ENCODE measurements around the gene GDF15.
"Not testable (repeated sequence)": the region's sequence is repeated elsewhere in the genome, so short reads cannot be mapped to it uniquely, and the experiment has no call there.

GDF15 gene

DNA sequence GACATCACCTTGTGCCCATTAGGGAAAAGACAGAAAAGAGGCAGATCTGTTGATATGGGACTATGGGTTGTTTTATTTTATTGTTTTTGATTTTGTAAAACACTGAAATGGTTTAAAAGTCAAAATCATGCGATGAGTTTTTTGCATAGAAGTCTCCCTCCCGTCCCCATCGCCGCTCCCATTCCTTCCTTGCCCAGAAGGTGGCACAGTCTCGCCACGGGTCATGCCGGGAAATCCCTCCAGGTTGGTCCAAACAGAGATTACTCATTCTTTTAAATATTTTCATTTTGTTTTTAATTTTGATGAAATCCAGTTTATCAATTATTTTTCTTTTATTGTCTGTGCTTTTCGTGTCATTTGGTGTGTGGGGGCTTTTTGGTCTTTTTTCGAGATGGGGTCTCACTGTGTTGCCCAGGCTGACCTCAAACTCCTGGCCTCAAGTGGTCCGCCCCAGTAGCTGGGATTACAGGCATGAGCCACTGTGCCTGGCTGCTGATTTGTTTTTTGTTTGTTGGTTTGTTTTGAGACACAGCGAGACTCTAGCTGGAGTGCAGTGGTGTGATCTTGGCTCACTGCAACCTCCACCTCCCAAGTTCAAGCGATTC, 36.3 kb upstream of the GDF15 start:
- H3K4me3 Mint-ChIP-seq, result no peak overlapping the region
- TF ChIP-seq, protein P1, sequence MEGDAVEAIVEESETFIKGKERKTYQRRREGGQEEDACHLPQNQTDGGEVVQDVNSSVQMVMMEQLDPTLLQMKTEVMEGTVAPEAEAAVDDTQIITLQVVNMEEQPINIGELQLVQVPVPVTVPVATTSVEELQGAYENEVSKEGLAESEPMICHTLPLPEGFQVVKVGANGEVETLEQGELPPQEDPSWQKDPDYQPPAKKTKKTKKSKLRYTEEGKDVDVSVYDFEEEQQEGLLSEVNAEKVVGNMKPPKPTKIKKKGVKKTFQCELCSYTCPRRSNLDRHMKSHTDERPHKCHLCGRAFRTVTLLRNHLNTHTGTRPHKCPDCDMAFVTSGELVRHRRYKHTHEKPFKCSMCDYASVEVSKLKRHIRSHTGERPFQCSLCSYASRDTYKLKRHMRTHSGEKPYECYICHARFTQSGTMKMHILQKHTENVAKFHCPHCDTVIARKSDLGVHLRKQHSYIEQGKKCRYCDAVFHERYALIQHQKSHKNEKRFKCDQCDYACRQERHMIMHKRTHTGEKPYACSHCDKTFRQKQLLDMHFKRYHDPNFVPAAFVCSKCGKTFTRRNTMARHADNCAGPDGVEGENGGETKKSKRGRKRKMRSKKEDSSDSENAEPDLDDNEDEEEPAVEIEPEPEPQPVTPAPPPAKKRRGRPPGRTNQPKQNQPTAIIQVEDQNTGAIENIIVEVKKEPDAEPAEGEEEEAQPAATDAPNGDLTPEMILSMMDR (IDR thresholded peaks at IDR 0.05), result peak; percentile 68
- no peak overlapping the region for H3K27ac Mint-ChIP-seq
- peaks cover 20% of the 10 kb centered on the region for H3K4me1 Mint-ChIP-seq
- H3K9me3 Mint-ChIP-seq, result no peaks in the 10 kb centered on the region
- peak; percentile 52 for DNase-seq
- no peaks in the 10 kb centered on the region for H3K36me3 Mint-ChIP-seq (ENCODE audit: low read depth)
- H3K27me3 Mint-ChIP-seq (ENCODE audit: low read depth, poor library complexity), result peaks cover 40% of the 10 kb centered on the region

DNA sequence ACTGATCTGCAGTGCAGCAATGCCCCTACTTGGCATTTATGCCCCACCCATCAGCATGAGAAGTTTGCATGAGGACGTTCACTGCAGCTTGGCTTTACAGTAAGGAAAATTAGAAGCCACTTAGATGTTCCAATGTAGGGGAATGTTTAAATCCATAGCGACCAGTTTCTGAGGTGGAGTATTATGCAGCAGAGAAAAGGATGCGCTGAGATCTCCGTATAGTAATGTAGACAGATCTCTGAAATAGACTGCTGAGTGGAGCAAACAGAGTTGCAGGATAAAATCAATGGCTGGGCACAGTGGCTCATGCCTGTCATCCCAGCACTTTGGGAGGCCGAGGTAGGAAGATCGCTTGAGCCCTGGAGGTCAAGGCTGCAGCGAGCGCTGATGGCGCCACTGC, 35.5 kb upstream of the GDF15 start:
- Mint-ChIP-seq H3K4me3 (no peak overlapping the region), H3K27me3 (ENCODE audit: low read depth, poor library complexity) (peaks cover 32% of the 10 kb centered on the region)
- no peak for DNase-seq

DNA sequence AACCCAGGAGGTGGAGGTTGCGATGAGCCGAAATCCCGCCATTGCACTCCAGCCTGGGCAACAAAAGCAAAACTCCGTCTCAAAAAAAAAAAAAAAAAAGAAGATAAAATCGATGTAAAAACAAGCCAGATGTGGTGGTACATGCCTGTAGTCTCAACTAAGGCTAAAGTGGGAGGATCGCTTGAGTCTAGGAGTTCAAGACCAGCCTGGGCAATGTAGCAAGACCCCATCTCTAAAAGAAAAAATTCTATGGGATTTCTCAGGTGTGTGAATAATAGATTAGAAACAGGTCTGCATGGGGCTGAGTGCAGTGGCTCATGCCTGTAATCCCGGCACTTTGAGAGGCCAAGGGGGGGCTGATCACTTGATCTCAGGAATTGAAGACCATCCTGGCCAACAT, 34.4 kb upstream of the GDF15 start:
- H3K4me1 Mint-ChIP-seq, result peaks cover 6% of the 10 kb centered on the region
- no peak overlapping the region for H3K27ac Mint-ChIP-seq
- TF ChIP-seq, protein P1 (IDR thresholded peaks at IDR 0.05), result no peak
- H3K4me3 Mint-ChIP-seq, result no peak overlapping the region
- H3K36me3 Mint-ChIP-seq (ENCODE audit: low read depth), result peaks cover 7% of the 10 kb centered on the region
- peaks cover under 1% of the 10 kb centered on the region for H3K9me3 Mint-ChIP-seq
- peaks cover 21% of the 10 kb centered on the region for H3K27me3 Mint-ChIP-seq (ENCODE audit: low read depth, poor library complexity)
- DNase-seq, result no peak

More for the DNA sequence above, 35.5 kb upstream of the GDF15 start:
- TF ChIP-seq, protein P1 (IDR thresholded peaks at IDR 0.05), result no peak
- Mint-ChIP-seq H3K27ac (no peak overlapping the region), H3K9me3 (no peaks in the 10 kb centered on the region), H3K4me1 (peaks cover 14% of the 10 kb centered on the region), H3K36me3 (ENCODE audit: low read depth) (peaks cover 2% of the 10 kb centered on the region)

DNA sequence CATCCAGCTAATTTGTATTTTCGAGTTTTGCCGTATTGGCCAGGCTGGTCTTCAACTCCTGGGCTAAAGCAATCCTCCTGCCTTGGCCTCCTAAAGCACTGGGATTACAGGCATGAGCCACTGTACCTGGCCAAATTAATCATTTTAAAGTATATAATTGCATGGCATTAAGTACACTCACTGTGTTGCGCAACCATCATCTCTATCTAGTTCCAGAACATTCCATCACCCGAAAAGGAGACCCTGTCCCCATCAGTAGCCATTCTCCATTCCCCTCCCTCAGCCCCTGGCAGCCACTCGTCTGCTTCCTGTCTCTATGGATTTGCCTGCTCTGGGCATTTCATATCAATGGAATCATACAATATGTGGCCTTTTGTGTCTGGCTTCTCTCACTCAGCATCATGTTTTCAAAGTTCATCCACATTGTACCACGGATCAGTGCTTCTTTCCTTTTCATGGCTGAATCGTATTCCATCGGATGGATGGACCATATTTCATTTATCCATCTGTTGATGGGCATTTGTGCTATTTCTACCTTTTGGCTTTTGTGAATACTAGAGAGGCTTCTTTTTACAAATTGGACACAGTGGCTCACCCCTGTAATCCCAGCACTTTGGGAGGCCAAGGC, 32.5 kb upstream of the GDF15 start:
- no peaks in the 10 kb centered on the region for H3K4me1 Mint-ChIP-seq
- H3K4me3 Mint-ChIP-seq, result no peak overlapping the region
- DNase-seq, result no peak
- TF ChIP-seq, protein P1 (IDR thresholded peaks at IDR 0.05), result no peak
- H3K27me3 Mint-ChIP-seq (ENCODE audit: low read depth, poor library complexity), result peaks cover 9% of the 10 kb centered on the region
- H3K9me3 Mint-ChIP-seq, result peaks cover 20% of the 10 kb centered on the region
- H3K36me3 Mint-ChIP-seq (ENCODE audit: low read depth), result peaks cover 27% of the 10 kb centered on the region
- H3K27ac Mint-ChIP-seq, result no peak overlapping the region

DNA sequence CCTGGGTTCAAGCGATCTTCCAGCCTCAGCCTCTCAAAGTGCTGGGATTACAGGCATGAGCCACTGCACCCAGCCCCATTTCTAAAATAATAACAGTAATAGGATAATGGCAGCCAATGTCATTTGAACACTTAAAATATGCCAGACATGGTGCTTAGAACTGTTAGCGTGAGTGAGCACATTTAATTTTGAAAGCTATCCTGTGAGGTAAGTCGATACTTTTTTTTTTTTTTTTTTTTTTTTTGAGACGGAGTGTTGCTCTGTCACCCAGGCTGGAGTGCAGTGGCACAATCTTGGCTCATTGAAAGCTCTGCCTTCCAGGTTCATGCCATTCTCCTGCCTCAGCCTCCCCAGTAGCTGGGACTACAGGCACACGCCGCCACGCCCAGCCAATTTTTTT, 31.2 kb upstream of the GDF15 start:
- peaks cover 38% of the 10 kb centered on the region for H3K36me3 Mint-ChIP-seq (ENCODE audit: low read depth)
- H3K9me3 Mint-ChIP-seq, result peaks cover 25% of the 10 kb centered on the region
- not testable (repeated sequence) for DNase-seq; H3K4me1 Mint-ChIP-seq; H3K27me3 Mint-ChIP-seq (ENCODE audit: low read depth, poor library complexity); H3K4me3 Mint-ChIP-seq; H3K27ac Mint-ChIP-seq

DNA sequence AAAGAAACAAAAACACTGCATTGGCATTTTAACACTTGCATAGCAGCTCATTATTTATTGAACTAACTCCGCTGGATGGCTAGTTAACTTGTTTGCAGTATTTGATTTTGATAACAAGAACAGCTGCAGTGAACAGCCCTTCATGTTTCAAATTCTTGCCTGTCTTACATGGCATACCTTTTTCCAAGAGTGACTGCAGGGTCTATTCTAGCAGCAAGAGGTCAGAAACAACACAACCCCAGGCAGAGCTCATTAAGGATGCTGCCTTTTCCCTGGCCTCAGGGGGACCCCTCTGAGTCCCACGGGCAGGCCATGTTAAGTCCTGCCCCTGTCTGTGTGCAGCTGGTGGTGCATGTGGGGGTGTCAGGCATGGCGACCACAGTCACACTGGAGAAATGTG, 28.9 kb upstream of the GDF15 start:
- Mint-ChIP-seq H3K9me3 (peaks cover 28% of the 10 kb centered on the region), H3K4me1 (no peaks in the 10 kb centered on the region), H3K36me3 (ENCODE audit: low read depth) (peaks cover 47% of the 10 kb centered on the region), H3K27me3 (ENCODE audit: low read depth, poor library complexity) (no peaks in the 10 kb centered on the region), H3K4me3 (no peak overlapping the region), H3K27ac (no peak overlapping the region)
- TF ChIP-seq, protein P1 (IDR thresholded peaks at IDR 0.05), result no peak
- DNase-seq, result no peak

Measured in nephron progenitor cell (in vitro differentiated cells).